NCI-H1092 (cell line): Measurements from ENCODE around the gene AQP3.
"Not testable (repeated sequence)": the region's sequence is repeated elsewhere in the genome, so short reads cannot be mapped to it uniquely, and the experiment has no call there.

ENCODE experiments used
- DNase-seq: peaks from one replicate; lab custom pipeline; 2025; lab: John Stamatoyannopoulos, UW

AQP3 gene

GRCh38 chr9:33414889-33415500 is 32.4 kb downstream of the AQP3 start:
- DNase-seq, result no peak

- DNase-seq, result no peak
These were observed 33.1 kb downstream of the AQP3 start for GRCh38 chr9:33414268-33414667.

- DNase-seq, result no peak
These were observed 39.3 kb downstream of the AQP3 start for GRCh38 chr9:33408087-33408486.

GRCh38 chr9:33407061-33407460 is 40.3 kb downstream of the AQP3 start:
- DNase-seq, result no peak

- no peak for DNase-seq
These were observed 42.5 kb downstream of the AQP3 start for GRCh38 chr9:33404788-33405362.

- no peak for DNase-seq
These were observed 43.2 kb downstream of the AQP3 start for GRCh38 chr9:33403941-33404787.

- DNase-seq, result not testable (repeated sequence)
These were observed 45.0 kb downstream of the AQP3 start, which contains the start of gene AQP7 for GRCh38 chr9:33402371-33402770. Gene AQP7, minus strand, starts transcription at chr9:33402568. Its CDS starts 1,306 bp downstream, at chr9:33401262.

GRCh38 chr9:33401809-33402208 is 45.6 kb downstream of the AQP3 start:
- DNase-seq, result not testable (repeated sequence)

- DNase-seq, result not testable (repeated sequence)
These were observed 48.3 kb downstream of the AQP3 start for GRCh38 chr9:33399047-33399446.

- DNase-seq, result not testable (repeated sequence)
These were observed 49.6 kb downstream of the AQP3 start for GRCh38 chr9:33397801-33398200.

GRCh38 chr9:33395159-33395879 is 52.1 kb downstream of the AQP3 start:
- DNase-seq, result not testable (repeated sequence)

GRCh38 chr9:33393986-33394385 is 53.4 kb downstream of the AQP3 start:
- DNase-seq, result not testable (repeated sequence)

GRCh38 chr9:33393581-33393980 is 53.8 kb downstream of the AQP3 start:
- DNase-seq, result no peak

GRCh38 chr9:33392591-33393021 is 54.8 kb downstream of the AQP3 start:
- DNase-seq, result not testable (repeated sequence)
